CD4-positive, alpha-beta T cell (primary cell): Measurements from ENCODE around the gene CDK18. TPM values are rescaled to one million over a fixed set of nuclear protein-coding genes. Genes with fewer than 3 reads are reported as not detected.

Source experiments
- ATAC-seq: fragments of 200-7000 bp; cut with Tn5 transposase; one replicate; pipeline ENCODE4 v1.10.0; 2022; ENCODE audit warnings: mild to moderate bottlenecking; ENCODE audit not compliant: poor library complexity
- CTCF ChIA-PET: fragments of 350-600 bp; sonication (Branson Sonifier 250); formaldehyde crosslinking; loops from one replicate; lab custom pipeline; 2021; ENCODE audit warnings: antibody characterized with exemption, inconsistent platforms; lab: Charles Lee
- POLR2A ChIA-PET: fragments of 350-600 bp; sonication (Branson Sonifier 250); formaldehyde crosslinking; loops from one replicate; lab custom pipeline; 2021; ENCODE audit warnings: antibody characterized with exemption, inconsistent platforms; lab: Charles Lee
- DNase-seq, 14 experiments: peaks; one replicate each; pipeline ENCODE4 v3.0.0-alpha.2; 2013 to 2020; ENCODE audit warnings: mixed read lengths in 2 of 14
- H3K27ac ChIP-seq, 2 donors: one replicate each; pipeline versions ENCODE4 v1.5.1 to v1.7.0; 2013; ENCODE audit warnings: low read length in 2 of 2, low read depth in 1 of 2, mild to moderate bottlenecking in 1 of 2
- H3K27me3 ChIP-seq, 2 experiments: 1 replicate in 1 of 2; 2 replicates in 1 of 2; pipeline versions ENCODE4 v1.6.1 to v1.7.0; 2013; ENCODE audit warnings: low read length in 2 of 2, control low read depth in 1 of 2, mild to moderate bottlenecking in 1 of 2, moderate library complexity in 1 of 2; ENCODE audit not compliant: insufficient read depth in 2 of 2, control insufficient read depth in 1 of 2
- H3K36me3 ChIP-seq: one replicate; pipeline ENCODE4 v1.6.1; 2013; ENCODE audit warnings: low read length, control low read depth; ENCODE audit not compliant: insufficient read depth
- H3K4me1 ChIP-seq: one replicate; pipeline ENCODE4 v1.6.1; 2013; ENCODE audit warnings: low read length, control low read depth; ENCODE audit not compliant: insufficient read depth
- H3K4me3 ChIP-seq: one replicate; pipeline ENCODE4 v1.5.1; 2013; ENCODE audit warnings: mild to moderate bottlenecking, low read length, moderate library complexity
- H3K9me3 ChIP-seq, 2 experiments: 1 replicate in 1 of 2; 2 replicates in 1 of 2; pipeline versions ENCODE4 v1.6.1 to v1.7.0; 2013; ENCODE audit warnings: low read length in 2 of 2, mild to moderate bottlenecking in 2 of 2, control low read depth in 1 of 2, moderate library complexity in 1 of 2; ENCODE audit not compliant: control insufficient read depth in 1 of 2, insufficient read depth in 1 of 2
- H3K27ac Mint-ChIP-seq: one replicate; pipeline ENCODE4 v1.8.0; 2020; ENCODE audit warnings: mixed read lengths
- H3K27me3 Mint-ChIP-seq: one replicate; pipeline ENCODE4 v1.8.0; 2021; ENCODE audit warnings: mixed read lengths
- H3K36me3 Mint-ChIP-seq: one replicate; pipeline ENCODE4 v1.8.0; 2021; ENCODE audit warnings: low read depth, mixed read lengths
- H3K4me1 Mint-ChIP-seq: one replicate; pipeline ENCODE4 v1.8.0; 2021; ENCODE audit warnings: low read depth, mixed read lengths
- H3K4me3 Mint-ChIP-seq: one replicate; pipeline ENCODE4 v1.8.0; 2020; ENCODE audit warnings: mild to moderate bottlenecking, mixed read lengths
- H3K9me3 Mint-ChIP-seq: one replicate; pipeline ENCODE4 v1.8.0; 2020; ENCODE audit warnings: mixed read lengths
- intact Hi-C, 2 experiments: fragments of 100-400 bp; cut with DNase I in 1 of 2; cut with micrococcal nuclease in 1 of 2; formaldehyde crosslinking; loops; one replicate each; pipeline versions ENCODE4 v1.15.1 to v1.9.0; 2023 to 2025; cut with DNase I, micrococcal nuclease
- total RNA-seq, 174 experiments: library from RNA in 2 of 174; stranded (reverse) in 2 of 174; gene quantifications; one replicate each; pipeline ENCODE4 v1.2.3 and lab custom pipeline; 2021 to 2026
- TF ChIP-seq, protein P1 (sequence below): fragments of 200-600 bp; IDR thresholded peaks from one replicate; pipeline ENCODE4 v1.8.0; 2022; ENCODE audit warnings: antibody characterized with exemption, mild to moderate bottlenecking

Gene CDK18
- total RNA-seq, 2 experiments from 2014 or later: 1.6 to 2.7 TPM

DNA sequence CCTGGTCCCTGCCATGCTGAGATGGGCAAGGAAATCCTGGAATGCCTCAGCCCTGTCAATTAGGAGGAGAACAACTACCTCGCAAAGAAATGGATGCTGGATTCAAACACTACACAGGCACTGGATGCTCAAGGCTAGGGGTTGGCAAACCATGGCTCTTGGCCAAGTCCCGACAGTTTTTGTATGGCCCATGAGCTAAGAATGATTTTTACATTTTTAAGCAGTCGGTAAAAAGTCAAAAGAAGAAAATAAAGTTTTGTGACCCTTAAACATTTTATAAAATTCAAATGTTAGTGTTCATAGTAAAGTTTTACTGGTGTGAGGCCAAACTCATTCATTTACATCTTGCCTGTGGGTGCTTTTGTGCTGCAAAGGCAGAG lies 6.5 kb downstream of the CDK18 start:
- Histone ChIP-seq H3K4me3 (no peak overlapping the region), H3K36me3 (no peaks in the 10 kb centered on the region), H3K4me1 (peaks cover under 1% of the 10 kb centered on the region), H3K27ac (no peak overlapping the region), H3K9me3 (no peaks in the 10 kb centered on the region), H3K27me3 (no peaks in the 10 kb centered on the region)
- TF ChIP-seq, protein P1, sequence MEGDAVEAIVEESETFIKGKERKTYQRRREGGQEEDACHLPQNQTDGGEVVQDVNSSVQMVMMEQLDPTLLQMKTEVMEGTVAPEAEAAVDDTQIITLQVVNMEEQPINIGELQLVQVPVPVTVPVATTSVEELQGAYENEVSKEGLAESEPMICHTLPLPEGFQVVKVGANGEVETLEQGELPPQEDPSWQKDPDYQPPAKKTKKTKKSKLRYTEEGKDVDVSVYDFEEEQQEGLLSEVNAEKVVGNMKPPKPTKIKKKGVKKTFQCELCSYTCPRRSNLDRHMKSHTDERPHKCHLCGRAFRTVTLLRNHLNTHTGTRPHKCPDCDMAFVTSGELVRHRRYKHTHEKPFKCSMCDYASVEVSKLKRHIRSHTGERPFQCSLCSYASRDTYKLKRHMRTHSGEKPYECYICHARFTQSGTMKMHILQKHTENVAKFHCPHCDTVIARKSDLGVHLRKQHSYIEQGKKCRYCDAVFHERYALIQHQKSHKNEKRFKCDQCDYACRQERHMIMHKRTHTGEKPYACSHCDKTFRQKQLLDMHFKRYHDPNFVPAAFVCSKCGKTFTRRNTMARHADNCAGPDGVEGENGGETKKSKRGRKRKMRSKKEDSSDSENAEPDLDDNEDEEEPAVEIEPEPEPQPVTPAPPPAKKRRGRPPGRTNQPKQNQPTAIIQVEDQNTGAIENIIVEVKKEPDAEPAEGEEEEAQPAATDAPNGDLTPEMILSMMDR: no peak
- intact Hi-C loops: no loop called here
- no peak for ATAC-seq
- Mint-ChIP-seq H3K9me3 (no peaks in the 10 kb centered on the region), H3K27me3 (no peaks in the 10 kb centered on the region), H3K36me3 (no peaks in the 10 kb centered on the region), H3K27ac (no peak overlapping the region), H3K4me3 (no peak overlapping the region), H3K4me1 (no peaks in the 10 kb centered on the region)
- ChIA-PET POLR2A (no interaction called here), CTCF (no interaction called here)
- DNase-seq: no peak

DNA sequence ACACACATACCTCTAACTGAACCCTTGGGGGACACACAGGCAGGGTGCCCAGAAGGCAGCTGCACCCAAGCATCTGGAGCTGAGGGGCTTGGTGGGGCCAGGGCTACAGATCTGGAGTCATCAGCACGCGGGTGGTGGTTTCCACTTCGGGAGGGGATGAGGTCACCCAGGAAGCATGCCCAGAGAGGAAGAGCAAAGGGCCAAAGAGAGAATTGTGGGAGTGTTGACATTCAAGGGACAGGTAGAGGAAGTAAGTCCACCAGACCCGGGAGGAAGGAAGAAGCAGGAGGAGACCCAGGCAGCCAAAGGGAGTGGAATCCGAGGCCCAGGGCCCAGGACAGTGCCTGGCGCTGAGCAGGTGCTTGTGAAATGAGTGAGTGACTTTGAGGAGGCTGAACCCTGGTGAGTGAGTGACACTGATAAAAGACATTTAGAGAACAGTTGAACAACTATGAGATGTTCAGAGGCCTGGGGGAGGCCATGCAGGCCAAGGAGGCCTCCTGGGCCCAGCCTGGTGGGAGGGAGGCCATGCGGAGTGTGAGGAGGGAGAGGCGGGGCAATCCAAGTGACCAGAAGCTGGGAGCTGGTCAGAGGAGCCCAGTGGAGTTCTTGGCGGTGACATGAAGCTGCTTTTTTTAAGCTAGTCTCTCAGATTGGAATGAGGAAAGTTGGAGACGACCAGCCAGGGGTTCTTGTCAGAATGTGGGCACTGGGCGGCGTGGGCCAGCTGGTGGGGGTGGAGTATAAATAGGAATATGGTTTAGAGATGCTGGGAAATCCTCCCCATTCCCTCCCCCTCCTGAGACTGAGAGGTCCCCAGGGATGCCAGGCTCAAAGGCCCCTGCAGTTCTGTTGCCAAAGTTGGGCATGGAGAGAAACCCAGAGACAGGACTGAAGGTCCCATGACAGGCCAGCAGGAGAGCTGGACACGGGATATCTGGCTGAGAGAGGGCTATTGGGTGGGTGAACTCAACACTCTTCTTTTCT lies 7.9 kb downstream of the CDK18 start:
- DNase-seq (peak in 2 of 14 experiments; percentile 44 to 55), ATAC-seq (no peak)
- no peaks in the 10 kb centered on the region for H3K27me3 Mint-ChIP-seq
- Histone ChIP-seq H3K27me3 (no peaks in the 10 kb centered on the region), H3K4me3 (no peak overlapping the region), H3K36me3 (no peaks in the 10 kb centered on the region), H3K27ac (no peak overlapping the region), H3K9me3 (no peaks in the 10 kb centered on the region), H3K4me1 (no peaks in the 10 kb centered on the region)
- no peaks in the 10 kb centered on the region for H3K9me3 Mint-ChIP-seq
- TF ChIP-seq, protein P1: no peak
- POLR2A ChIA-PET: no interaction called here
- no peaks in the 10 kb centered on the region for H3K36me3 Mint-ChIP-seq
- H3K27ac Mint-ChIP-seq: no peak overlapping the region
- CTCF ChIA-PET: no interaction called here
- no peak overlapping the region for H3K4me3 Mint-ChIP-seq
- H3K4me1 Mint-ChIP-seq: no peaks in the 10 kb centered on the region
- intact Hi-C loops: no loop called here

DNA sequence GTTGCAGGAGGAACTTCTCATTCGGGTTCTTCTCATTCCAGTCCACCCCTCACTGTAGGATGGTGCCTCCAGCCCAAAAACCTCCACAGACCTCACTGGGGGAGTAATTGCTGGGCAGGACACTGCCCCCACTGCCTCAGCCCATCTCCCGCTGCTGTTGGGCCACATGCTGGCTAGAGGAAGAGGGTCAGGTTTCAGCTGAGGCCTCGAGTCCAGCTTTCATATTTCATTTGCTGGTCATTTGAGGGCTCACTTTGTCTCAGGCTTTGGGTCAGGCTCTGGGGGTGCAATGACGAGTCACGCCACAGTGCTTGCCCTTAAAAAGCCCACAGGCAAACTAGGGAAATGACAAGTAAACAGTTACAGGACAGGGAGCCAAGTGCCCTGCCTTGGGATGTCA lies 9.3 kb downstream of the CDK18 start:
- Histone ChIP-seq H3K4me1 (no peaks in the 10 kb centered on the region), H3K27ac (no peak overlapping the region), H3K9me3 (no peaks in the 10 kb centered on the region), H3K36me3 (no peaks in the 10 kb centered on the region), H3K4me3 (no peak overlapping the region), H3K27me3 (no peaks in the 10 kb centered on the region)
- Mint-ChIP-seq H3K36me3 (no peaks in the 10 kb centered on the region), H3K27me3 (no peaks in the 10 kb centered on the region), H3K9me3 (no peaks in the 10 kb centered on the region), H3K4me1 (no peaks in the 10 kb centered on the region), H3K4me3 (no peak overlapping the region), H3K27ac (no peak overlapping the region)
- POLR2A ChIA-PET: no interaction called here
- ATAC-seq (no peak), DNase-seq (no peak)
- TF ChIP-seq, protein P1: no peak
- intact Hi-C loops: no loop called here
- CTCF ChIA-PET: no interaction called here
